ENCODE data around the gene PIAS2.

DNA sequence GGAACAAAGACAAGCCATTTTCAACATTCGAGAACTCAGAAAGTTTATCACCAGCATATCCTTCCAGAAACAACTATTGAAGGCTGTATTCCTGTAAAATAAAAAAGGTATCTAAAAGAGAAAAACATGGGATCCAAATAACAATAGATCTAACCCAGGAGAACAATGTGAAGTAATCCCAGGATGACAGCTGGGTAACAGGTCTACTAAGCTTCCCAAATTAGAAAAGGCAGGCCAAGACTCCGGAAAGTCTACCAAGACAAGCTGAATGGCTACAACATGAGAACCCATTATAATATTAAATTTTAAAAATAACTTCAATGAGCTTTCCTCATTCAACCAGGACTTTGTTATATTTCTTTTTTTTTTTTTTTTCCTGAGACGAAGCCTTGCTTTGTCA is 6.5 kb downstream of the PIAS2 start:
- no peak for TF ChIP-seq CTCF (IDR thresholded peaks at IDR 0.05; ENCODE audit: low read depth, low read length)
- TF ChIP-seq EZH2phosphoT487 (IDR thresholded peaks at IDR 0.05; ENCODE audit: low read depth): no peak
